Left ventricle myocardium inferior (tissue), 1 donor: ENCODE results near the gene ODF2. TPM values are rescaled to one million over a fixed set of nuclear protein-coding genes. Genes with fewer than 3 reads are reported as not detected.

Source experiments
- DNase-seq: peaks from one replicate; pipeline ENCODE4 v3.0.0-alpha.2; 2020
- H3K27ac ChIP-seq: fragments of 200-600 bp; replicated peaks from 2 replicates; pipeline ENCODE4 v1.8.0; 2021
- H3K27me3 ChIP-seq: fragments of 200-600 bp; 2 replicates; pipeline ENCODE4 v1.8.0; 2021; ENCODE audit warnings: low read depth
- H3K36me3 ChIP-seq: fragments of 200-600 bp; 2 replicates; pipeline ENCODE4 v1.8.0; 2021
- H3K4me1 ChIP-seq: fragments of 200-600 bp; 2 replicates; pipeline ENCODE4 v1.8.0; 2021
- H3K4me3 ChIP-seq: fragments of 200-600 bp; 2 replicates; pipeline ENCODE4 v1.8.0; 2021; ENCODE audit warnings: mild to moderate bottlenecking, moderate library complexity
- H3K9me3 ChIP-seq: fragments of 200-600 bp; replicated peaks from 2 replicates; pipeline ENCODE4 v1.8.0; 2021
- CTCF ChIP-seq: fragments of 200-600 bp; IDR thresholded peaks from 2 replicates; pipeline ENCODE4 v1.8.0; 2021; ENCODE audit warnings: antibody characterized with exemption, mild to moderate bottlenecking, borderline replicate concordance
- intact Hi-C: fragments of 100-400 bp; cut with micrococcal nuclease; formaldehyde crosslinking; loops from one replicate; pipeline ENCODE4 v1.11.0; 2022
- long read RNA-seq: library from polyadenylated mRNA; unstranded; transcript quantifications from one replicate; pipeline ENCODE4 v2.0.0, GENCODE V29; 2021
- total RNA-seq: library from RNA; stranded (reverse); fragmentation: NEBNext Ultra II Directional; extraction: Animal tissue kit (Norgen Biotek cat#: 25700); gene quantifications from one replicate; pipeline ENCODE4 v1.2.1, GENCODE V29; 2021
- donor health status: DM: no; HTN: yes; CAD: no; lungs with severe emphysema.

ODF2 gene
- total RNA-seq, result 16.7 TPM
- long read RNA-seq, transcript ODF2-201 (21 exons, 3,899 nt), result major isoform, 11 of 29 reads
- long read RNA-seq, partial matches to known transcripts, result 3 of 29 reads
- long read RNA-seq, other reads (novel, unspliced or antisense), result 14 of 29 reads

GRCh38 chr9:128455849-128456612 lies at the start of gene ODF2:
TSS of gene ODF2 (plus strand) at chr9:128456006. CDS start at chr9:128456092, 86 bp downstream.
- intact Hi-C loops, result no loop called here
- peak within 1 kb of the TSS; percentile 90 for H3K4me3 ChIP-seq
- peaks cover 40% of the 10 kb centered on the region for H3K4me1 ChIP-seq
- H3K9me3 ChIP-seq, result no peaks in the 10 kb centered on the region
- no peaks in the 10 kb centered on the region for H3K27me3 ChIP-seq
- peaks cover 13% of the 10 kb centered on the region for H3K36me3 ChIP-seq
- peak; percentile 98 for DNase-seq
- peak within 1 kb of the TSS; percentile 89 for H3K27ac ChIP-seq
- TF ChIP-seq CTCF, result no peak

- Histone ChIP-seq H3K9me3 (no peaks in the 10 kb centered on the region), H3K36me3 (no peaks in the 10 kb centered on the region), H3K4me1 (peaks cover 27% of the 10 kb centered on the region), H3K4me3 (no peak overlapping the region), H3K27me3 (peaks cover 68% of the 10 kb centered on the region), H3K27ac (no peak overlapping the region)
- no peak for TF ChIP-seq CTCF
- DNase-seq, result no peak
- intact Hi-C loops, result no loop called here
Observed at GRCh38 chr9:128406848-128407391, 48.9 kb upstream of the ODF2 start.

GRCh38 chr9:128408963-128409431 lies 46.8 kb upstream of the ODF2 start:
- Histone ChIP-seq H3K27me3 (peaks cover 70% of the 10 kb centered on the region), H3K9me3 (no peaks in the 10 kb centered on the region), H3K4me3 (no peak overlapping the region), H3K4me1 (peaks cover 28% of the 10 kb centered on the region), H3K36me3 (no peaks in the 10 kb centered on the region), H3K27ac (no peak overlapping the region)
- TF ChIP-seq CTCF, result no peak
- no peak for DNase-seq
- intact Hi-C loops, result no loop called here

- H3K27me3 ChIP-seq, result peaks cover 70% of the 10 kb centered on the region
- H3K36me3 ChIP-seq, result no peaks in the 10 kb centered on the region
- TF ChIP-seq CTCF, result no peak
- peaks cover 28% of the 10 kb centered on the region for H3K4me1 ChIP-seq
- H3K4me3 ChIP-seq, result no peak overlapping the region
- no peak overlapping the region for H3K27ac ChIP-seq
- no peaks in the 10 kb centered on the region for H3K9me3 ChIP-seq
- intact Hi-C loops, result no loop called here
- DNase-seq, result no peak
Observed at GRCh38 chr9:128409450-128409849, 46.4 kb upstream of the ODF2 start.

GRCh38 chr9:128409978-128410377 lies 45.8 kb upstream of the ODF2 start:
- Histone ChIP-seq H3K4me3 (no peak overlapping the region), H3K4me1 (peaks cover 28% of the 10 kb centered on the region), H3K36me3 (no peaks in the 10 kb centered on the region), H3K27me3 (peaks cover 72% of the 10 kb centered on the region), H3K27ac (no peak overlapping the region), H3K9me3 (no peaks in the 10 kb centered on the region)
- DNase-seq, result no peak
- TF ChIP-seq CTCF, result peak; percentile 36
- intact Hi-C loops, result no loop called here
